Measurements from ENCODE around the gene CSHL1. TPM values are rescaled to one million over a fixed set of nuclear protein-coding genes. Genes with fewer than 3 reads are reported as not detected.
"Not testable (repeated sequence)": the region's sequence is repeated elsewhere in the genome, so short reads cannot be mapped to it uniquely, and the experiment has no call there.

Gene CSHL1
- total RNA-seq, 1 donor from 2014 or later: not detected

DNA sequence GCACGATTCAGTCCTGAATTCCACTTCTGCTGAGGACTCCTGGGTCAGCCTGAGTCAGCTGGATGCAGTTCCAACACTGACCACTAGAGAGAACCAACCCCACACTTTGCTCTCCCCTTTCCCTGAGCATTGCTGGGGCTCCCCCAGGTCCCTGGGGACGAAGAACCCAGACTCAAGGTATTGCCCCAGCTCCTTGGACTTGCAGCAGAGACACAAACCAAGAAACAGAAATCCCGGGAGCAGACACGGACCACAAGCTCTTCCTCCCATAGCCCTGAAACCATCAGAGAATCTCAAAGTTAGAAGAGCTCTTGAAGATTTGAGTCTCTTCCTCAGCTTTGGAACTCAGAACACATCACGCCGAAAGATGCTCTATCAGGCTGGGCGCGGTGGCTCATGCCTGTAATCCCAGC, 8.3 kb upstream of the CSHL1 start:
- POLR2A ChIA-PET: interaction anchor here (0.6 to 19.1 kb wide), 22 partner anchors 11 to 226 kb away, joined by 3 to 837 read pairs (median 7); partner anchors contain the start of genes CD79B, ERN1, ICAM2 and PRR29
- peaks cover 85% of the 10 kb centered on the region for H3K4me1 Mint-ChIP-seq

GRCh38 chr17:63918789-63919305, 7.8 kb upstream of the CSHL1 start, which contains the start of gene GH1:
TSS of gene GH1 (minus strand) at chr17:63918839. CDS start at chr17:63918776, 63 bp downstream.
- H3K27ac Mint-ChIP-seq: peak within 1 kb of the TSS; percentile 75
- not testable (repeated sequence) for H3K36me3 Mint-ChIP-seq (ENCODE audit: low read depth); H3K27me3 Mint-ChIP-seq; ATAC-seq (ENCODE audit: low read depth); DNase-seq; H3K9me3 Mint-ChIP-seq
- H3K4me3 Mint-ChIP-seq: peak within 1 kb of the TSS; percentile 77
- POLR2A ChIA-PET: interaction anchor here (0.6 to 19.1 kb wide), 17 partner anchors 11 to 110 kb away, joined by 3 to 837 read pairs (median 7); partner anchors contain the start of genes CD79B and ICAM2
- peaks cover 86% of the 10 kb centered on the region for H3K4me1 Mint-ChIP-seq
- CTCF ChIA-PET: interaction anchor here (0.6 to 12.3 kb wide), 17 partner anchors 7 to 213 kb away, joined by 3 to 321 read pairs (median 12); partner anchors contain the start of genes CD79B, CSHL1, ERN1 and ICAM2
- intact Hi-C loops (cut with micrococcal nuclease): loop anchor here (1.0 kb wide), 6 partner anchors 13 to 106 kb away; partner anchors contain the start of genes CD79B and ICAM2

More for the DNA sequence above, 8.3 kb upstream of the CSHL1 start:
- Mint-ChIP-seq H3K27ac (peak overlapping the region; percentile 75), H3K4me3 (peak overlapping the region; percentile 77), H3K27me3 (no peaks in the 10 kb centered on the region), H3K36me3 (ENCODE audit: low read depth) (no peaks in the 10 kb centered on the region), H3K9me3 (no peaks in the 10 kb centered on the region)
- ATAC-seq (ENCODE audit: low read depth) (peak; percentile 49), DNase-seq (peak; percentile 65)
- intact Hi-C loops (cut with micrococcal nuclease): loop anchor here (1.0 kb wide), 6 partner anchors 13 to 106 kb away; partner anchors contain the start of genes CD79B and ICAM2
- no peak for TF ChIP-seq CTCF (IDR thresholded peaks at IDR 0.05)
- CTCF ChIA-PET: interaction anchor here (0.6 to 12.3 kb wide), 20 partner anchors 8 to 213 kb away, joined by 3 to 321 read pairs (median 8); partner anchors contain the start of genes CD79B, CSHL1, ERN1 and ICAM2

GRCh38 chr17:63918305-63918704, 7.2 kb upstream of the CSHL1 start:
- POLR2A ChIA-PET: interaction anchor here (1.3 to 19.1 kb wide), 8 partner anchors 12 to 108 kb away, joined by 3 to 837 read pairs (median 28); partner anchors contain the start of genes CD79B and ICAM2
- H3K9me3 Mint-ChIP-seq: no peaks in the 10 kb centered on the region
- TF ChIP-seq CTCF (IDR thresholded peaks at IDR 0.05): no peak
- H3K27ac Mint-ChIP-seq: no peak overlapping the region
- H3K4me1 Mint-ChIP-seq: peaks cover 87% of the 10 kb centered on the region
- H3K36me3 Mint-ChIP-seq (ENCODE audit: low read depth): no peaks in the 10 kb centered on the region
- DNase-seq: no peak
- intact Hi-C loops (cut with micrococcal nuclease): no loop called here
- no peak for ATAC-seq (ENCODE audit: low read depth)
- CTCF ChIA-PET: interaction anchor here (1.0 to 12.3 kb wide), 11 partner anchors 13 to 214 kb away, joined by 4 to 321 read pairs (median 46); partner anchors contain the start of genes CD79B, ERN1 and ICAM2
- H3K27me3 Mint-ChIP-seq: no peaks in the 10 kb centered on the region
- no peak overlapping the region for H3K4me3 Mint-ChIP-seq

DNA sequence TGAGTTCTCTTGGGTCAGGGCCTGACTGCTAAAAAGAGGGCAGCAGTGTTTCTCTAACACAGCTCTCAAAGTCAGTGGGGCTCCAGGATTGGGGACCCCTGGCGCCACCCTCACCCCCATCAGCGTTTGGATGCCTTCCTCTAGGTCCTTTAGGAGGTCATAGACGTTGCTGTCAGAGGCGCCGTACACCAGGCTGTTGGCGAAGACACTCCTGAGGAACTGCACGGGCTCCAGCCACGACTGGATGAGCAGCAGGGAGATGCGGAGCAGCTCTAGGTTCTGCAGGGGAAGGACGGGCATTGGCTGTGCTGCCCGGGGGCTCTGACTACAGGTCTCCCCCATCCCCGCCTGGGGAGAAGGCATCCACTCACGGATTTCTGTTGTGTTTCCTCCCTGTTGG, 6.6 kb upstream of the CSHL1 start:
- DNase-seq (no peak), ATAC-seq (ENCODE audit: low read depth) (no peak)
- Mint-ChIP-seq H3K9me3 (no peaks in the 10 kb centered on the region), H3K4me3 (no peak overlapping the region), H3K27me3 (no peaks in the 10 kb centered on the region), H3K4me1 (peaks cover 86% of the 10 kb centered on the region), H3K36me3 (ENCODE audit: low read depth) (no peaks in the 10 kb centered on the region), H3K27ac (no peak overlapping the region)
- CTCF ChIA-PET: interaction anchor here (4.2 to 12.3 kb wide), 6 partner anchors 14 to 215 kb away, joined by 46 to 321 read pairs (median 116); partner anchors contain the start of genes CD79B and ERN1
- POLR2A ChIA-PET: interaction anchor here (1.3 to 19.1 kb wide), 5 partner anchors 13 to 74 kb away, joined by 3 to 837 read pairs (median 33); partner anchors contain the start of gene CD79B
- TF ChIP-seq CTCF (IDR thresholded peaks at IDR 0.05): no peak
- intact Hi-C loops (cut with micrococcal nuclease): no loop called here

GRCh38 chr17:63917206-63917605, 6.1 kb upstream of the CSHL1 start:
- intact Hi-C loops (cut with micrococcal nuclease); H3K27ac Mint-ChIP-seq; H3K27me3 Mint-ChIP-seq; DNase-seq; H3K4me3 Mint-ChIP-seq; ATAC-seq (ENCODE audit: low read depth); H3K36me3 Mint-ChIP-seq (ENCODE audit: low read depth); H3K9me3 Mint-ChIP-seq: not testable (repeated sequence)
- ChIA-PET CTCF (interaction anchor here (4.2 to 12.3 kb wide), 5 partner anchors 15 to 215 kb away, joined by 46 to 321 read pairs (median 116); partner anchors contain the start of genes CD79B and ERN1), POLR2A (interaction anchor here (1.3 to 19.1 kb wide), 4 partner anchors 13 to 73 kb away, joined by 3 to 837 read pairs (median 140); partner anchors contain the start of gene CD79B)
- peaks cover 86% of the 10 kb centered on the region for H3K4me1 Mint-ChIP-seq
